ENCODE data around the gene HCST.

Gene HCST

GRCh38 chr19:35943321-35944301 is 41.3 kb downstream of the HCST start:
- no peak for DNase-seq (ENCODE audit: low read depth in 1 of 2, low spot score in 1 of 2)
- H3K4me3 ChIP-seq (replicated peaks; ENCODE audit: insufficient read depth, low read length) = no peak overlapping the region
- no peaks in the 10 kb centered on the region for H3K27me3 ChIP-seq (ENCODE audit: insufficient read depth, poor library complexity, severe bottlenecking)

DNA sequence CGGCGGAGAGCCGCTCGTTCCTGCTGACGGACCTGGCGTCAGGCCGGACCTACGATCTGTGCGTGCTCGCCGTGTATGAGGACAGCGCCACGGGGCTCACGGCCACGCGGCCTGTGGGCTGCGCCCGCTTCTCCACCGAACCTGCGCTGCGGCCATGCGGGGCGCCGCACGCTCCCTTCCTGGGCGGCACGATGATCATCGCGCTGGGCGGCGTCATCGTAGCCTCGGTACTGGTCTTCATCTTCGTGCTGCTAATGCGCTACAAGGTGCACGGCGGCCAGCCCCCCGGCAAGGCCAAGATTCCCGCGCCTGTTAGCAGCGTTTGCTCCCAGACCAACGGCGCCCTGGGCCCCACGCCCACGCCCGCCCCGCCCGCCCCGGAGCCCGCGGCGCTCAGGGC is 42.2 kb downstream of the HCST start:
- DNase-seq (ENCODE audit: low read depth in 1 of 2, low spot score in 1 of 2) = no peak
- Histone ChIP-seq H3K27me3 (ENCODE audit: insufficient read depth, poor library complexity, severe bottlenecking) (no peaks in the 10 kb centered on the region), H3K4me3 (replicated peaks; ENCODE audit: insufficient read depth, low read length) (no peak overlapping the region), H3K27ac (replicated peaks) (no peak overlapping the region)
- TF ChIP-seq POLR2AphosphoS5 (IDR thresholded peaks at IDR 0.05; ENCODE audit: low read depth) (no peak), SPI1 (IDR thresholded peaks at IDR 0.05; ENCODE audit: borderline replicate concordance, low read depth) (no peak), GABPA (IDR thresholded peaks at IDR 0.05; ENCODE audit: low read depth) (no peak), REST (IDR thresholded peaks at IDR 0.05; ENCODE audit: insufficient replicate concordance, low read depth) (no peak)
- TF ChIP-seq, protein P1, sequence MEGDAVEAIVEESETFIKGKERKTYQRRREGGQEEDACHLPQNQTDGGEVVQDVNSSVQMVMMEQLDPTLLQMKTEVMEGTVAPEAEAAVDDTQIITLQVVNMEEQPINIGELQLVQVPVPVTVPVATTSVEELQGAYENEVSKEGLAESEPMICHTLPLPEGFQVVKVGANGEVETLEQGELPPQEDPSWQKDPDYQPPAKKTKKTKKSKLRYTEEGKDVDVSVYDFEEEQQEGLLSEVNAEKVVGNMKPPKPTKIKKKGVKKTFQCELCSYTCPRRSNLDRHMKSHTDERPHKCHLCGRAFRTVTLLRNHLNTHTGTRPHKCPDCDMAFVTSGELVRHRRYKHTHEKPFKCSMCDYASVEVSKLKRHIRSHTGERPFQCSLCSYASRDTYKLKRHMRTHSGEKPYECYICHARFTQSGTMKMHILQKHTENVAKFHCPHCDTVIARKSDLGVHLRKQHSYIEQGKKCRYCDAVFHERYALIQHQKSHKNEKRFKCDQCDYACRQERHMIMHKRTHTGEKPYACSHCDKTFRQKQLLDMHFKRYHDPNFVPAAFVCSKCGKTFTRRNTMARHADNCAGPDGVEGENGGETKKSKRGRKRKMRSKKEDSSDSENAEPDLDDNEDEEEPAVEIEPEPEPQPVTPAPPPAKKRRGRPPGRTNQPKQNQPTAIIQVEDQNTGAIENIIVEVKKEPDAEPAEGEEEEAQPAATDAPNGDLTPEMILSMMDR (IDR thresholded peaks at IDR 0.05; ENCODE audit: insufficient read depth, low read length) = no peak

More at GRCh38 chr19:35943321-35944301, 41.3 kb downstream of the HCST start:
- H3K27ac ChIP-seq (replicated peaks) = no peak overlapping the region
- TF ChIP-seq SPI1 (IDR thresholded peaks at IDR 0.05; ENCODE audit: borderline replicate concordance, low read depth) (no peak), REST (IDR thresholded peaks at IDR 0.05; ENCODE audit: insufficient replicate concordance, low read depth) (no peak), POLR2AphosphoS5 (IDR thresholded peaks at IDR 0.05; ENCODE audit: low read depth) (no peak), GABPA (IDR thresholded peaks at IDR 0.05; ENCODE audit: low read depth) (no peak)
- TF ChIP-seq, protein P1 (IDR thresholded peaks at IDR 0.05; ENCODE audit: insufficient read depth, low read length) = no peak

GRCh38 chr19:35945121-35945790 is 42.9 kb downstream of the HCST start:
- Histone ChIP-seq H3K27me3 (ENCODE audit: insufficient read depth, poor library complexity, severe bottlenecking) (no peaks in the 10 kb centered on the region), H3K4me3 (replicated peaks; ENCODE audit: insufficient read depth, low read length) (no peak overlapping the region), H3K27ac (replicated peaks) (no peak overlapping the region)
- DNase-seq (ENCODE audit: low read depth in 1 of 2, low spot score in 1 of 2) = no peak
- TF ChIP-seq, protein P1 (IDR thresholded peaks at IDR 0.05; ENCODE audit: insufficient read depth, low read length) = no peak
- no peak for TF ChIP-seq GABPA (IDR thresholded peaks at IDR 0.05; ENCODE audit: low read depth)
- no peak for TF ChIP-seq REST (IDR thresholded peaks at IDR 0.05; ENCODE audit: insufficient replicate concordance, low read depth)
- no peak for TF ChIP-seq SPI1 (IDR thresholded peaks at IDR 0.05; ENCODE audit: borderline replicate concordance, low read depth)
- no peak for TF ChIP-seq POLR2AphosphoS5 (IDR thresholded peaks at IDR 0.05; ENCODE audit: low read depth)

Measured in HL-60 (cell line).